Thyroid gland (tissue), 4 donors: ENCODE measurements around the gene GSG1L. TPM values are rescaled to one million over a fixed set of nuclear protein-coding genes. Genes with fewer than 3 reads are reported as not detected.
A peak's percentile ranks its signal among the peaks of the same experiment; 100 is the strongest.

Source experiments
- DNase-seq, 2 donors: peaks; one replicate each; pipeline ENCODE4 v3.0.0-alpha.2; 2019
- H3K27ac ChIP-seq, 3 donors: fragments of 200-600 bp; sonication (generic); 1 replicate in 2 of 3; 2 replicates in 1 of 3; pipeline ENCODE4 v1.5.1; 2016 to 2019; ENCODE audit warnings: mild to moderate bottlenecking in 1 of 3, moderate library complexity in 1 of 3
- H3K27me3 ChIP-seq: fragments of 200-600 bp; sonication (generic); one replicate; pipeline ENCODE4 v1.5.1; 2019
- H3K36me3 ChIP-seq, 2 donors: fragments of 200-600 bp; sonication (generic); one replicate each; pipeline ENCODE4 v1.5.1; 2016 to 2019
- H3K4me1 ChIP-seq, 2 donors: fragments of 200-600 bp; sonication (generic); one replicate each; pipeline ENCODE4 v1.5.1; 2017 to 2019
- H3K4me3 ChIP-seq, 3 donors: fragments of 200-600 bp; sonication (generic); replicated peaks in 1 of 3; 1 replicate in 2 of 3; 2 replicates in 1 of 3; pipeline ENCODE4 v1.5.1; 2016; ENCODE audit warnings: mild to moderate bottlenecking in 1 of 3
- H3K9me3 ChIP-seq: fragments of 200-600 bp; sonication (generic); one replicate; pipeline ENCODE4 v1.5.1; 2017
- CTCF ChIP-seq, 6 experiments: fragments of 200-600 bp in 3 of 6; fragments of 450-650 bp in 3 of 6; sonication (generic) in 3 of 6; IDR thresholded peaks; one replicate each; pipeline ENCODE4 v1.5.1; 2016 to 2019; ENCODE audit warnings: antibody characterized with exemption in 6 of 6, mild to moderate bottlenecking in 2 of 6, inconsistent platforms in 1 of 6, moderate library complexity in 1 of 6
- POLR2A ChIP-seq, 2 donors: fragments of 450-650 bp; IDR thresholded peaks; one replicate each; pipeline ENCODE4 v1.6.1; 2017; ENCODE audit warnings: antibody characterized with exemption in 2 of 2, mild to moderate bottlenecking in 2 of 2, moderate library complexity in 1 of 2
- WGBS, 2 donors: methylation state at CpG; one replicate each; pipeline ENCODE4 v1.1.5; 2017; 5-methylcytosine and 5-hydroxymethylcytosine counted together
- intact Hi-C: fragments of 100-400 bp; cut with DNase I; formaldehyde crosslinking; loops from one replicate; pipeline ENCODE4 v1.15.1; 2023
- total RNA-seq, 4 donors: library from RNA; depleted of rRNA; stranded (reverse); fragments of >200 nt; gene quantifications; one replicate each; pipeline ENCODE4 v1.2.3, GENCODE V29; 2016

GSG1L gene
- total RNA-seq, 4 donors from 2014 or later = not detected

DNA sequence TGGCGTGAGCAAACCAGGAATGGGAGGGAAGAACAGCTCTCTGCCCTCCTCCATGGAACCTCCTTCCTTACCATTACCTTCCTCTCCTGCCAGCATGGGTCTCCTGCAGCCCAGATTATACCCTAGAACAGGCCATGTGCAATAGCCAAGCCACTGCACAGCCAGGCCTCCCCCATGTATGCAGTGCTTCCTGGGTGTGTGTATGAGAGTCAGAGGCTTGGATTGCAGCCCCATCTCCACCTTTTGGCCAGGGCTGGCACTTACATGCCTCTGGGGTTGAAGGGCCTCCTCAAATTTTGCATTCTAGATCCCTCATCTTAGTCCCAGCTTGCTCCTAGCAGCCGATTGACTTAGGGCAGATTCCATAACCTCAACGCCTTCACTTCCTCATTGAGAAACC, 133.7 kb downstream of the GSG1L start:
- H3K4me1 ChIP-seq = no peaks in the 10 kb centered on the region
- no peak for TF ChIP-seq POLR2A (IDR thresholded peaks at IDR 0.05)
- no peak for TF ChIP-seq CTCF (IDR thresholded peaks at IDR 0.05)
- H3K27ac ChIP-seq = no peak overlapping the region
- intact Hi-C loops = no loop called here
- H3K4me3 ChIP-seq = no peak overlapping the region
- DNase-seq = no peak
- WGBS, 2 donors = 66 to 70% methylated on average over 3 of the region's 3 CpGs
- H3K27me3 ChIP-seq = no peaks in the 10 kb centered on the region
- H3K9me3 ChIP-seq = no peaks in the 10 kb centered on the region
- H3K36me3 ChIP-seq = no peaks in the 10 kb centered on the region

- no peak overlapping the region for H3K4me3 ChIP-seq
- H3K27me3 ChIP-seq = no peaks in the 10 kb centered on the region
- H3K27ac ChIP-seq = no peak overlapping the region
- intact Hi-C loops = no loop called here
- no peak for TF ChIP-seq POLR2A (IDR thresholded peaks at IDR 0.05)
- no peak for TF ChIP-seq CTCF (IDR thresholded peaks at IDR 0.05)
- H3K9me3 ChIP-seq = no peaks in the 10 kb centered on the region
- WGBS, 2 donors = 16 to 23% methylated on average over 6 of the region's 6 CpGs
- DNase-seq = peak; percentile 4 to 5
- H3K4me1 ChIP-seq = no peaks in the 10 kb centered on the region
- no peaks in the 10 kb centered on the region for H3K36me3 ChIP-seq
Measured at GRCh38 chr16:27928542-27928941, 135.0 kb downstream of the GSG1L start.

DNA sequence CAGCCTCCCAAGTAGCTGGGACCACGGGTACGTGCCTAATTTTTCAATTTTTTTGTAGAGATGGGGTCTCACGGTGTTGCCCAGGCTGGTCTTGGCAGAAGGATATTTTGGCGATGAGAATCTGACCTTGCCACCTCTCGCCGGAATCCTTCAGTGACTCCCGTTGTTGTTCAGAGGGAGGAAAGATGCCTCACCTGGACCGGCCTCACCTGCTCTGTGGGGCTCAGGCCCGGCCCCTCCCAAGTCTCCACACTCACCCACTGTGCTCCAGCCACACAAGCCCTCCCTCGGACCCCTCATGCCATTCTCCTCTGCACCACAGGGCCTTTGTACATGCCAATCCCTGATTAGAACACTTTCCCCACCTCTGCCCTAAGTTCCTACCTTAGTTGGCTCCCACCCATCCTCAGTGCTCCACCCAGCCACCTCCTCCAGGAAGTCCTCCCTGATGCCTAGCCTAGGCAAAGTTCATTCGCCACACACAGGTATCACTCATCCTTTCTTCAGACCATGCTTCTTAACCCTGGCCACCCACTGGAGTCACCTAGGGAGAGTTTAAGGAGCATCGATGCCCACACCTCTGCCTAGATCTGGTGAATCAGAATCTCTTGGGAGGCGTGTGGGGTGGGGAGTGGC, 136.1 kb downstream of the GSG1L start:
- Histone ChIP-seq H3K4me1 (no peaks in the 10 kb centered on the region), H3K27ac (no peak overlapping the region), H3K36me3 (no peaks in the 10 kb centered on the region), H3K27me3 (no peaks in the 10 kb centered on the region), H3K9me3 (no peaks in the 10 kb centered on the region), H3K4me3 (no peak overlapping the region)
- intact Hi-C loops = no loop called here
- no peak for TF ChIP-seq POLR2A (IDR thresholded peaks at IDR 0.05)
- TF ChIP-seq CTCF (IDR thresholded peaks at IDR 0.05) = no peak
- WGBS, 2 donors = 81 to 84% methylated on average over 13 of the region's 13 CpGs
- no peak for DNase-seq

DNA sequence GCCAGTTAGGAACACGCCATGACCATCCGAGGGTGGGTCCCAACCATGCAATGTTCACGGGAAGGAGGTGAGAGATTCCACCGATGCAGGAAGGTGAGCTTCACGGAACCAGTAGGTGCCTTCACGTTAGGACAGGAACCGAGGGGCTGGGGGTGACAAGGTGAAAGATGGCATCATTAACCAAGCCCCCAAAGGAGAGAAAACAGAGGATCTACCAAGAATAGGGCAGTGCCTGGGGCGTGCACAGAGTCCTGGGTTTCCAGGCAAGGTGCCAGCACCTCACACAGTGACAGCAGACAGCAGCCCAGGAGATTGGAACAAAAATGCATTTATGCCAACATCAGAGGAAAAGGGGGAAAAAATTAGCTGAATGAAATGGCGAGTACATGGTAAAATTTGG, 137.9 kb downstream of the GSG1L start:
- no peak for TF ChIP-seq CTCF (IDR thresholded peaks at IDR 0.05)
- no peak for TF ChIP-seq POLR2A (IDR thresholded peaks at IDR 0.05)
- no peaks in the 10 kb centered on the region for H3K27me3 ChIP-seq
- no peaks in the 10 kb centered on the region for H3K36me3 ChIP-seq
- 68 to 76% methylated on average over 9 of the region's 9 CpGs for WGBS, 2 donors
- DNase-seq = no peak
- no peaks in the 10 kb centered on the region for H3K4me1 ChIP-seq
- no peak overlapping the region for H3K4me3 ChIP-seq
- no peaks in the 10 kb centered on the region for H3K9me3 ChIP-seq
- intact Hi-C loops = no loop called here
- H3K27ac ChIP-seq = no peak overlapping the region

- Histone ChIP-seq H3K36me3 (no peaks in the 10 kb centered on the region), H3K9me3 (no peaks in the 10 kb centered on the region), H3K4me1 (no peaks in the 10 kb centered on the region), H3K4me3 (no peak overlapping the region), H3K27ac (no peak overlapping the region), H3K27me3 (no peaks in the 10 kb centered on the region)
- DNase-seq = no peak
- TF ChIP-seq CTCF (IDR thresholded peaks at IDR 0.05) = no peak
- TF ChIP-seq POLR2A (IDR thresholded peaks at IDR 0.05) = no peak
- 59 to 67% methylated on average over 4 of the region's 4 CpGs for WGBS, 2 donors
- intact Hi-C loops = no loop called here
Measured at GRCh38 chr16:27924411-27925118, 138.9 kb downstream of the GSG1L start.
